Activated T-helper 17 cell treated with anti-CD3 and anti-CD28 coated beads, Interleukin-2, amount 50 U/mL, for 72 hours (primary cell): Measurements from ENCODE around the gene AGBL4. TPM values are rescaled to one million over a fixed set of nuclear protein-coding genes. Genes with fewer than 3 reads are reported as not detected.

Experiments
- ATAC-seq: fragments of 150-1000 bp; cut with Tn5 transposase; replicated peaks from 2 replicates; pipeline ENCODE4 v1.10.0; 2021; ENCODE audit warnings: mild to moderate bottlenecking, moderate library complexity
- H3K27ac Mint-ChIP-seq: one replicate; pipeline ENCODE4 v1.8.0; 2022; ENCODE audit warnings: mixed read lengths
- H3K27me3 Mint-ChIP-seq: one replicate; pipeline ENCODE4 v1.8.0; 2022; ENCODE audit warnings: mixed read lengths
- H3K36me3 Mint-ChIP-seq: one replicate; pipeline ENCODE4 v1.8.0; 2022; ENCODE audit warnings: low read depth, mild to moderate bottlenecking, mixed read lengths
- H3K4me1 Mint-ChIP-seq: one replicate; pipeline ENCODE4 v1.8.0; 2022; ENCODE audit warnings: mixed read lengths
- H3K4me3 Mint-ChIP-seq: one replicate; pipeline ENCODE4 v1.8.0; 2022; ENCODE audit warnings: mild to moderate bottlenecking, mixed read lengths
- H3K9me3 Mint-ChIP-seq: one replicate; pipeline ENCODE4 v1.8.0; 2022; ENCODE audit warnings: mixed read lengths
- total RNA-seq, 2 donors: library from RNA; stranded (reverse); gene quantifications; one replicate each; pipeline ENCODE4 v1.2.3, GENCODE V29; 2022

AGBL4 gene
- total RNA-seq, 2 donors from 2014 or later = not detected

- H3K4me1 Mint-ChIP-seq = no peaks in the 10 kb centered on the region
- peak; percentile 35 for ATAC-seq
- no peaks in the 10 kb centered on the region for H3K9me3 Mint-ChIP-seq
- no peak overlapping the region for H3K4me3 Mint-ChIP-seq
- no peaks in the 10 kb centered on the region for H3K36me3 Mint-ChIP-seq
- peaks cover 6% of the 10 kb centered on the region for H3K27me3 Mint-ChIP-seq
- H3K27ac Mint-ChIP-seq = no peak overlapping the region
These were observed 1237.9 kb downstream of the AGBL4 start for GRCh38 chr1:48785869-48786268.

GRCh38 chr1:48784301-48784700 is 1239.5 kb downstream of the AGBL4 start:
- Mint-ChIP-seq H3K4me3 (no peak overlapping the region), H3K27ac (no peak overlapping the region), H3K9me3 (no peaks in the 10 kb centered on the region), H3K4me1 (no peaks in the 10 kb centered on the region), H3K36me3 (no peaks in the 10 kb centered on the region), H3K27me3 (peaks cover 12% of the 10 kb centered on the region)
- ATAC-seq = no peak

- H3K4me3 Mint-ChIP-seq = peak overlapping the region; percentile 51
- H3K27me3 Mint-ChIP-seq = peaks cover 40% of the 10 kb centered on the region
- peaks cover 6% of the 10 kb centered on the region for H3K36me3 Mint-ChIP-seq
- H3K27ac Mint-ChIP-seq = no peak overlapping the region
- ATAC-seq = no peak
- peaks cover 10% of the 10 kb centered on the region for H3K4me1 Mint-ChIP-seq
- no peaks in the 10 kb centered on the region for H3K9me3 Mint-ChIP-seq
These were observed 1246.4 kb downstream of the AGBL4 start for GRCh38 chr1:48777219-48777895.

- Mint-ChIP-seq H3K4me1 (peaks cover 10% of the 10 kb centered on the region), H3K9me3 (no peaks in the 10 kb centered on the region), H3K4me3 (peak within 1 kb of the TSS; percentile 61), H3K27ac (no peak within 1 kb of the TSS), H3K36me3 (peaks cover 6% of the 10 kb centered on the region), H3K27me3 (peaks cover 46% of the 10 kb centered on the region)
- ATAC-seq = peak; percentile 35
These were observed 1247.1 kb downstream of the AGBL4 start, which contains the start of gene BEND5 for GRCh38 chr1:48776393-48777218. Gene BEND5 (minus strand): TSS chr1:48776891. CDS start chr1:48776831, 60 bp downstream.

- H3K4me1 Mint-ChIP-seq = peaks cover 10% of the 10 kb centered on the region
- peaks cover 6% of the 10 kb centered on the region for H3K36me3 Mint-ChIP-seq
- no peak for ATAC-seq
- H3K9me3 Mint-ChIP-seq = no peaks in the 10 kb centered on the region
- peaks cover 45% of the 10 kb centered on the region for H3K27me3 Mint-ChIP-seq
- no peak overlapping the region for H3K27ac Mint-ChIP-seq
- H3K4me3 Mint-ChIP-seq = peak overlapping the region; percentile 61
These were observed 1247.8 kb downstream of the AGBL4 start for GRCh38 chr1:48775831-48776392.

- no peak overlapping the region for H3K27ac Mint-ChIP-seq
- H3K36me3 Mint-ChIP-seq = peaks cover 6% of the 10 kb centered on the region
- peaks cover 43% of the 10 kb centered on the region for H3K27me3 Mint-ChIP-seq
- no peak overlapping the region for H3K4me3 Mint-ChIP-seq
- peaks cover 10% of the 10 kb centered on the region for H3K4me1 Mint-ChIP-seq
- no peaks in the 10 kb centered on the region for H3K9me3 Mint-ChIP-seq
- ATAC-seq = peak; percentile 23
These were observed 1250.6 kb downstream of the AGBL4 start for GRCh38 chr1:48773133-48773532.

GRCh38 chr1:48772211-48772610 is 1251.5 kb downstream of the AGBL4 start:
- peaks cover 6% of the 10 kb centered on the region for H3K4me1 Mint-ChIP-seq
- no peak overlapping the region for H3K27ac Mint-ChIP-seq
- H3K27me3 Mint-ChIP-seq = peaks cover 44% of the 10 kb centered on the region
- H3K36me3 Mint-ChIP-seq = peaks cover 6% of the 10 kb centered on the region
- H3K9me3 Mint-ChIP-seq = no peaks in the 10 kb centered on the region
- no peak for ATAC-seq
- no peak overlapping the region for H3K4me3 Mint-ChIP-seq

- ATAC-seq = no peak
- Mint-ChIP-seq H3K27me3 (peaks cover 41% of the 10 kb centered on the region), H3K27ac (no peak overlapping the region), H3K36me3 (peaks cover 6% of the 10 kb centered on the region), H3K9me3 (no peaks in the 10 kb centered on the region), H3K4me1 (peaks cover 5% of the 10 kb centered on the region), H3K4me3 (no peak overlapping the region)
These were observed 1252.2 kb downstream of the AGBL4 start for GRCh38 chr1:48771561-48771960.

- Mint-ChIP-seq H3K27ac (no peak overlapping the region), H3K4me3 (no peak overlapping the region), H3K9me3 (peaks cover 7% of the 10 kb centered on the region), H3K36me3 (no peaks in the 10 kb centered on the region), H3K4me1 (no peaks in the 10 kb centered on the region), H3K27me3 (peaks cover 34% of the 10 kb centered on the region)
- no peak for ATAC-seq
These were observed 1255.7 kb downstream of the AGBL4 start for GRCh38 chr1:48767975-48768510.

- Mint-ChIP-seq H3K4me3 (no peak overlapping the region), H3K4me1 (no peaks in the 10 kb centered on the region), H3K27me3 (peaks cover 16% of the 10 kb centered on the region), H3K9me3 (peaks cover 7% of the 10 kb centered on the region), H3K36me3 (no peaks in the 10 kb centered on the region), H3K27ac (no peak overlapping the region)
- no peak for ATAC-seq
These were observed 1258.4 kb downstream of the AGBL4 start for GRCh38 chr1:48765335-48765734.

- H3K9me3 Mint-ChIP-seq = peaks cover 7% of the 10 kb centered on the region
These were observed 1261.8 kb downstream of the AGBL4 start for GRCh38 chr1:48761986-48762385.

GRCh38 chr1:48761411-48761810 is 1262.3 kb downstream of the AGBL4 start:
- Mint-ChIP-seq H3K36me3 (peaks cover 6% of the 10 kb centered on the region), H3K4me1 (no peaks in the 10 kb centered on the region), H3K27ac (no peak overlapping the region), H3K4me3 (no peak overlapping the region), H3K9me3 (peaks cover 7% of the 10 kb centered on the region), H3K27me3 (peaks cover 13% of the 10 kb centered on the region)
- no peak for ATAC-seq

More at GRCh38 chr1:48761986-48762385, 1261.8 kb downstream of the AGBL4 start:
- Mint-ChIP-seq H3K27ac (no peak overlapping the region), H3K4me3 (no peak overlapping the region), H3K4me1 (no peaks in the 10 kb centered on the region), H3K36me3 (peaks cover 6% of the 10 kb centered on the region), H3K27me3 (peaks cover 13% of the 10 kb centered on the region)
- no peak for ATAC-seq

- Mint-ChIP-seq H3K27me3 (peaks cover 16% of the 10 kb centered on the region), H3K9me3 (peaks cover 7% of the 10 kb centered on the region), H3K27ac (no peak overlapping the region), H3K4me3 (no peak overlapping the region), H3K36me3 (peaks cover 6% of the 10 kb centered on the region), H3K4me1 (no peaks in the 10 kb centered on the region)
- no peak for ATAC-seq
These were observed 1262.9 kb downstream of the AGBL4 start for GRCh38 chr1:48760857-48761256.

GRCh38 chr1:48758976-48759375 is 1264.8 kb downstream of the AGBL4 start:
- H3K27me3 Mint-ChIP-seq = peaks cover 9% of the 10 kb centered on the region
- ATAC-seq = no peak
- no peak overlapping the region for H3K27ac Mint-ChIP-seq
- peaks cover 2% of the 10 kb centered on the region for H3K9me3 Mint-ChIP-seq
- no peaks in the 10 kb centered on the region for H3K4me1 Mint-ChIP-seq
- H3K4me3 Mint-ChIP-seq = no peak overlapping the region
- H3K36me3 Mint-ChIP-seq = peaks cover 6% of the 10 kb centered on the region
